ENCODE data around the gene CAMTA1.

The CAMTA1 gene

GRCh38 chr1:7262611-7263010 is 477.4 kb downstream of the CAMTA1 start:
- in situ Hi-C loops (cut with HindIII; ENCODE audit: low pct_unique_long_range_greater_than_20kb, low sequenced_read_pairs) = no loop called here
- TF ChIP-seq JUND (IDR thresholded peaks at IDR 0.05; ENCODE audit: low read depth) = no peak
- DNase-seq (ENCODE audit: low read depth in 1 of 2, low spot score in 1 of 2) = peak in 1 of 2 experiments; percentile 10

GRCh38 chr1:7263021-7263960 is 478.0 kb downstream of the CAMTA1 start:
- no peak for TF ChIP-seq JUND (IDR thresholded peaks at IDR 0.05; ENCODE audit: low read depth)
- no peak for DNase-seq (ENCODE audit: low read depth in 1 of 2, low spot score in 1 of 2)
- in situ Hi-C loops (cut with HindIII; ENCODE audit: low pct_unique_long_range_greater_than_20kb, low sequenced_read_pairs) = no loop called here

GRCh38 chr1:7264101-7264500 is 478.8 kb downstream of the CAMTA1 start:
- in situ Hi-C loops (cut with HindIII; ENCODE audit: low pct_unique_long_range_greater_than_20kb, low sequenced_read_pairs) = no loop called here
- no peak for TF ChIP-seq JUND (IDR thresholded peaks at IDR 0.05; ENCODE audit: low read depth)
- no peak for DNase-seq (ENCODE audit: low read depth in 1 of 2, low spot score in 1 of 2)

GRCh38 chr1:7265771-7266371 is 480.6 kb downstream of the CAMTA1 start:
- DNase-seq (ENCODE audit: low read depth in 1 of 2, low spot score in 1 of 2) = peak in 1 of 2 experiments; percentile 67

GRCh38 chr1:7266561-7266960 is 481.3 kb downstream of the CAMTA1 start:
- in situ Hi-C loops (cut with HindIII; ENCODE audit: low pct_unique_long_range_greater_than_20kb, low sequenced_read_pairs) = no loop called here
- no peak for DNase-seq (ENCODE audit: low read depth in 1 of 2, low spot score in 1 of 2)
- TF ChIP-seq JUND (IDR thresholded peaks at IDR 0.05; ENCODE audit: low read depth) = no peak

More at GRCh38 chr1:7265771-7266371, 480.6 kb downstream of the CAMTA1 start:
- in situ Hi-C loops (cut with HindIII; ENCODE audit: low pct_unique_long_range_greater_than_20kb, low sequenced_read_pairs) = no loop called here
- TF ChIP-seq JUND (IDR thresholded peaks at IDR 0.05; ENCODE audit: low read depth) = no peak

GRCh38 chr1:7267493-7267892 is 482.2 kb downstream of the CAMTA1 start:
- no peak for TF ChIP-seq JUND (IDR thresholded peaks at IDR 0.05; ENCODE audit: low read depth)
- in situ Hi-C loops (cut with HindIII; ENCODE audit: low pct_unique_long_range_greater_than_20kb, low sequenced_read_pairs) = no loop called here
- no peak for DNase-seq (ENCODE audit: low read depth in 1 of 2, low spot score in 1 of 2)

GRCh38 chr1:7268983-7269382 is 483.7 kb downstream of the CAMTA1 start:
- TF ChIP-seq JUND (IDR thresholded peaks at IDR 0.05; ENCODE audit: low read depth) = no peak
- in situ Hi-C loops (cut with HindIII; ENCODE audit: low pct_unique_long_range_greater_than_20kb, low sequenced_read_pairs) = no loop called here
- no peak for DNase-seq (ENCODE audit: low read depth in 1 of 2, low spot score in 1 of 2)

- in situ Hi-C loops (cut with HindIII; ENCODE audit: low pct_unique_long_range_greater_than_20kb, low sequenced_read_pairs) = no loop called here
- no peak for DNase-seq (ENCODE audit: low read depth in 1 of 2, low spot score in 1 of 2)
- TF ChIP-seq JUND (IDR thresholded peaks at IDR 0.05; ENCODE audit: low read depth) = no peak
These were observed 484.3 kb downstream of the CAMTA1 start for GRCh38 chr1:7269525-7269924.

GRCh38 chr1:7274256-7274655 is 489.0 kb downstream of the CAMTA1 start:
- DNase-seq (ENCODE audit: low read depth in 1 of 2, low spot score in 1 of 2) = no peak
- in situ Hi-C loops (cut with HindIII; ENCODE audit: low pct_unique_long_range_greater_than_20kb, low sequenced_read_pairs) = no loop called here

GRCh38 chr1:7278045-7278444 is 492.8 kb downstream of the CAMTA1 start:
- no peak for TF ChIP-seq JUND (IDR thresholded peaks at IDR 0.05; ENCODE audit: low read depth)
- DNase-seq (ENCODE audit: low read depth in 1 of 2, low spot score in 1 of 2) = no peak
- in situ Hi-C loops (cut with HindIII; ENCODE audit: low pct_unique_long_range_greater_than_20kb, low sequenced_read_pairs) = no loop called here

More at GRCh38 chr1:7274256-7274655, 489.0 kb downstream of the CAMTA1 start:
- no peak for TF ChIP-seq JUND (IDR thresholded peaks at IDR 0.05; ENCODE audit: low read depth)

- TF ChIP-seq JUND (IDR thresholded peaks at IDR 0.05; ENCODE audit: low read depth) = no peak
- in situ Hi-C loops (cut with HindIII; ENCODE audit: low pct_unique_long_range_greater_than_20kb, low sequenced_read_pairs) = no loop called here
- DNase-seq (ENCODE audit: low read depth in 1 of 2, low spot score in 1 of 2) = no peak
These were observed 493.8 kb downstream of the CAMTA1 start for GRCh38 chr1:7278827-7279765.

- no peak for TF ChIP-seq JUND (IDR thresholded peaks at IDR 0.05; ENCODE audit: low read depth)
- in situ Hi-C loops (cut with HindIII; ENCODE audit: low pct_unique_long_range_greater_than_20kb, low sequenced_read_pairs) = no loop called here
- no peak for DNase-seq (ENCODE audit: low read depth in 1 of 2, low spot score in 1 of 2)
These were observed 494.5 kb downstream of the CAMTA1 start for GRCh38 chr1:7279769-7280168.
